ENCODE measurements around the gene CALCOCO2. TPM values are rescaled to one million over a fixed set of nuclear protein-coding genes. Genes with fewer than 3 reads are reported as not detected.

CALCOCO2 gene
- total RNA-seq, 2 donors from 2014 or later: 208 to 215 TPM

DNA sequence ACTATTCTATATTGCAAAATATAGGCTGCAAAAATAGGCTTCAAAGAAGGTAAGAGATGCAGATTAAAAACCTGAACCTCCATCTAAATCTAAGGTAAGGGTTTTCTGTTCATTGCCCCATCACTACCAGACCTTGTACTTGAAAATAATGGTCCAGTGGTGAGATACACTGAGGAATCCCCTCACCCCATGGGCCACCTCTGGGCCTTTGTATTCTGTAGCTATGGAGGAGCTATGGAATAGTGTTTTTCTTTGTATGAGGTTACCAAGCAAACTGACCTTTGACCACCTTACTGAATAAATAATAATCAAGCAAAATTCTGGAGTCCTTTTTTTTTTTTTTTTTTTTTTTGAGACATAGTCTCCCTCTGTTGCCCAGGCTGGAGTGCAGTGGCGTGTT lies 72.6 kb downstream of the CALCOCO2 start:
- intact Hi-C loops (cut with DNase I, micrococcal nuclease): no loop called here
- ATAC-seq: no peak

DNA sequence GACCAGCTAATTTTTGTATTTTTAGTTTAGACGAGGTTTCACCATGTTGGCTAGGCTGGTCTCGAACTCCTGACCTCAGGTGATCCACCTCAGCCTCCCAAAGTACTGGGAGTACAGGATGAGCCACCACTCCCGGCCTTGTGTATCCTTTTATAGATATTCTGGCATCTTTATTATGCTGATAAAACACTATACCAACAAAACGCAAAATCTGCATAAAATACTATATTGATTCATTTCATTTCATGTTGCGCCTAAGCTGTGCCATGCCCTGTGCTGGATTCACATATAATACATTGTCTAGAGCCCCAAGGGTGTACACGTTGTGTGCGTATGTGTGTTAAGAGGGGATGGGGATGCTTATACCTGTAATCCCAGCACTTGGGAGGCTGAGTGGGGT lies 73.6 kb downstream of the CALCOCO2 start:
- ATAC-seq (no peak), DNase-seq (no peak)
- intact Hi-C loops (cut with DNase I, micrococcal nuclease): no loop called here

More for the DNA sequence above, 72.6 kb downstream of the CALCOCO2 start:
- no peak for DNase-seq

DNA sequence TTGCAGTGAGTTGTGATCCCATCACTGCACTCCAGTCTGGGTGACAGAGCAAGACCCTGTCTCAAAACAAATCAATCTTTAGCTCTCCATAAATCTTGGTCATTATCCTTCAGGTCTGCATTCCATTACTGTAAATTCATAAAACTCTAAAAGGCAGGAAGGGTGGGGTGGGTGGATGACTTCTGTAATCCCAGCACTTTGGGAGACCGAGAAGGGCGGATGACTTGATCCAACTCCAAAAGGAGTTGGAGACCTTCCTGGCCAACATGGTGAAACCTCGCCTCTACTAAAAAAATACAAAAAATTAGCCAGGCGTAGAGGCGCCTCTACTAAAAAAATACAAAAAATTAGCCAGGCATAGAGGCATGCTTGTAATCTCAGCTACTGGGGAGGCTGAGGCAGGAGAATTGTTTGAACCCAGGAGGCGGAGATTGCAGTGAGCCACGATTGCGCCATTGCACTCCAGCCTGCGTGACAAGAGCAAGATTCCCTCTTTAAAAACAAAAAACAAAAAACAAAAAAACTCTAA lies 75.2 kb downstream of the CALCOCO2 start:
- intact Hi-C loops (cut with DNase I, micrococcal nuclease): no loop called here

DNA sequence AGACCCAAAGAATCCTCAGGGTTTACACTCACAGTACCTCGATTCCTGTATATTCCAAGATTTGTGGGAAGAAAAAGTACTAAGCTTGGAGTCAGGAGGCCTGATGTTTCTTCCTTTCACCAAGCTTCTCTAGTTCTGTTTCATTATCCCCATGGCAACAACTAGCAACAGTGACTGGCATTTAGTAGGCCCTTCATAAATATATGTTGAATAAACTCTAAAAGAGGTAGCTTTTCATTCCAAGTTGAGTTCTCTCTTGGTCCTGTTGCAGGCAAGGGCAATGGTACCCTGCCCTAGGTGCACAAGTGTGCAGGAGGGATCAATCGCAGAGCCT lies 76.8 kb downstream of the CALCOCO2 start:
- ATAC-seq: peak; percentile 0

More for the DNA sequence above, 75.2 kb downstream of the CALCOCO2 start:
- DNase-seq: no peak
- no peak for ATAC-seq

DNA sequence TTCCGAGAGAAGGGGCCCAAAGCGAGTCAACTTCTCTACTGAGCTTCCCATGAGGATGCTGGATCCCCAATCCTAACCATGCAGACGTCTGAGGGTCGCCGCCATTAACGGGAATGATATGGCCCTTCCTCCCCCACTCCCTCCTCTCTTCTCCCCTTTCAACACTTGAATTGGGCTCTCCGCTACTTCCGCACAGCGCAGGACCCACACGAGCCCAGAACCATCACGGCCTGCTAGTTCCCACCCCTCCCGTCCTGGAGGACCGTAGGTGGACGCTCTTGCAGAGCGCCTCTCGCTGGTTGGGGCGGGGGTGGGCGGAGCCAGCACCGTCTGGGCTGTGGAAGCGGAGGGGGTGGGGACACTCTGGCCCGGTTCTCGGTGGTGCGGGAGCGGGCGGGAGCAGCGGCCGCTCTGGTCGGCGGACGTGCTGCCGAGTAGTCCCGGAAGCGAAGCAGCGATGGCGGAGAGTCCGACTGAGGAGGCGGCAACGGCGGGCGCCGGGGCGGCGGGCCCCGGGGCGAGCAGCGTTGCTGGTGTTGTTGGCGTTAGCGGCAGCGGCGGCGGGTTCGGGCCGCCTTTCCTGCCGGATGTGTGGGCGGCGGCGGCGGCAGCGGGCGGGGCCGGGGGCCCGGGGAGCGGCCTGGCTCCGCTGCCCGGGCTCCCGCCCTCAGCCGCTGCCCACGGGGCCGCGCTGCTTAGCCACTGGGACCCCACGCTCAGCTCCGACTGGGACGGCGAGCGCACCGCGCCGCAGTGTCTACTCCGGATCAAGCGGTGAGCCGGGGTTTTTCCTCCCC lies 77.4 kb downstream of the CALCOCO2 start, which contains the start of gene UBE2Z:
TSS of gene UBE2Z (plus strand) at position 361 of the 797 bp plus-strand sequence. CDS start at position 458, 97 bp downstream.
- peak; percentile 93 to 94 for DNase-seq
- peak; percentile 97 for ATAC-seq
- intact Hi-C loops (cut with DNase I, micrococcal nuclease): no loop called here

More for the DNA sequence above, 76.8 kb downstream of the CALCOCO2 start:
- DNase-seq: no peak
- intact Hi-C loops (cut with DNase I, micrococcal nuclease): no loop called here

DNA sequence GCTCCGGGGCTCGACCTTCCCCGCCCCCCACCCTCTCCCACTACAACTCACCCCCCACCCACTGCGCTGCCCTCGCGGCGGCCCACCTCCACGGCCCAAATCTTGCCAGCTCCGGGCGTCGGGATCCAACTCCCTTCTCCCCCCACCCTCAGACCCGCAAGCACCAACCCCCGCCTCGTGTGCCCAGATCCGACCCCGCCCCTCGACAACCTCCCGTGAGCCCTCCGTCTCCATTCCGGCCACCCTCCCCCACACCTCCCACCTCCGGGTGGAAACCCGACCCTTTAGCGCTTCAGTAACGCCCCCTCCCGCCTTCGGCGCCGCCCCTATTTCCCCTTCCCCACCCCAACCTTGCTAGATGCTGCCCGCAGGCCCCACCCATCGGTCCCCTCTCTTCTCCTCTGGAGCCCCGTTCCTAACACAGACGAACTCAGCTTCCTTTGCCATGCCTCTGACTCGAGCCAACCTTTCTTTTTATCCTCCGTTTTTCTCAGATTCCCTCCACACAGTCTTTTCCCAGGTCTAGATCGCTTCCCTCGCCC lies 78.1 kb downstream of the CALCOCO2 start:
- DNase-seq: peak; percentile 85
- intact Hi-C loops (cut with DNase I, micrococcal nuclease): no loop called here
- peak; percentile 22 for ATAC-seq

DNA sequence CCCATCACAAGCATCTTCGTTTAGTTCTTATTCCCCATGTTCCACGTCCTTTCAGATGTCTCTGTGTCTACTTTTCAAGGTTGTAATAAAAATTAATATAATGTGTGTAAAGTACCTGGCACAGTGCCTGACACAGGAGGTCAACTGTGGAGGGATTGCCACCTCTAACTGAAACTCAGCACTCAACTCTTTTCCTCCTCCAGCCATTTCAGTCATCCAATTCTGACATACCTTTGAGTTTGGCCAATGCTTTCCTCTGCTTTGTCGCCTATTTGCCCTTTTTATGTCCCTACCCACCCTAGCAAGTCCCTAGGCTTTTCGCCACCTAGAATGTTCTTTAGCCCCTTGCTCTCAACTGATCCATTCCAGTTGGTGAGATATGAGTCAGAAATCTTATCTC lies 78.9 kb downstream of the CALCOCO2 start:
- intact Hi-C loops (cut with DNase I, micrococcal nuclease): no loop called here
- no peak for DNase-seq
- ATAC-seq: no peak

DNA sequence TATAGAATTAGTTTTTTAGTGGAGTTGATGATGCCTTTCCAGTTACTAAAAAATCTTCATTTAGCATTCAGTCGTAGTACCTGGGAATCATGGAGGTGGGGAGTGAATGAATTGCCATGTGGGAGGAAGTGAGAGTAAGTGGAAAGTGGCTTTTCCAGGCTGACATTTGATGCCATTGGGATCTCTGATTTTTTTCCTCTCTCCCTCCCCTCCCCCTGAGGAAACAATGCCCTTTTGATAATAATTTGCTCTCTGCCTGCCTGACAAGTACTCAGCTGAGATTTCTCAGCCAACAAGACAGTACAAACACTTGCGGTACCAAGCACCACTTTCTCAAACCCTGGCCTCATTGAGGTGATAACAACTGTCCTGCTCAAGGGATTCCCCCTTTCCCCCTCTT lies 79.5 kb downstream of the CALCOCO2 start:
- ATAC-seq (no peak), DNase-seq (no peak)
- intact Hi-C loops (cut with DNase I, micrococcal nuclease): no loop called here

DNA sequence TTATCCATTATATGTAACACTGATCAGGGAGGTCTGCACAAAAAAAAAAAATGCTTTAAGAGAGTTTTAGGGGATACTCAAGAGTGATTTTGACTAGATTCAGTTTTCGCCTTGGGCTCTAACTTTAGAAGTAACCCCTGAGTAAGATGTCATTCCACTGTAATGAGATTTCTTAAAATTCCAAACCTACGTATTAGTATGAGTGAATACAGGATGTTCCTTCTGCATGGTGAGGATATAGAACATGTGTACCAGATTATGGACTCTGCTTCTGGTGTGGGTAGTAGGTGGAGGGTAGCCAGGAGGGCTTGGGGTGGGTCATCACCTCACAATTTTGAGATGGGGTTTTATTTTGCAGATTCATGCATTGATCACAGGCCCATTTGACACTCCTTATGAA lies 81.6 kb downstream of the CALCOCO2 start:
- no peak for ATAC-seq
- intact Hi-C loops (cut with DNase I, micrococcal nuclease): no loop called here

More for the DNA sequence above, 81.6 kb downstream of the CALCOCO2 start:
- DNase-seq: no peak

Other genes starting within 250 kb of the CALCOCO2 start
- gene HOXB3, start 240.8 kb upstream of the CALCOCO2 start, total RNA-seq: 10 to 100 TPM; 35.8 to 41.9 TPM
- 10 to 100 TPM; 14.5 to 16.4 TPM for gene HOXB5, start 237.3 kb upstream of the CALCOCO2 start, total RNA-seq
- gene HOXB6, start 226.0 kb upstream of the CALCOCO2 start, total RNA-seq: 10 to 100 TPM; 39.3 to 43.3 TPM
- gene HOXB7, start 220.0 kb upstream of the CALCOCO2 start, total RNA-seq: 10 to 100 TPM; 26.6 to 30.2 TPM
- 1 to 10 TPM; 6.3 TPM for gene HOXB8, start 215.7 kb upstream of the CALCOCO2 start, total RNA-seq
- 10 to 100 TPM; 35.9 to 59.2 TPM for gene HOXB9, start 204.7 kb upstream of the CALCOCO2 start, total RNA-seq
- gene PRAC1, start 108.5 kb upstream of the CALCOCO2 start, total RNA-seq: 100 to 1,000 TPM; 200 to 261 TPM
- 10 to 100 TPM; 10.1 to 11.7 TPM for gene PRAC2, start 107.8 kb upstream of the CALCOCO2 start, total RNA-seq
- gene HOXB13, start 102.3 kb upstream of the CALCOCO2 start, total RNA-seq: 10 to 100 TPM; 39.4 to 88.0 TPM
- 10 to 100 TPM in 1 of 2 donors, 1 to 10 TPM in 1; 4.9 to 14.3 TPM for gene TTLL6, start 13.8 kb upstream of the CALCOCO2 start, total RNA-seq
- 100 to 1,000 TPM; 180 to 246 TPM for gene ATP5MC1, start 61.8 kb downstream of the CALCOCO2 start, total RNA-seq
- 10 to 100 TPM; 65.7 to 65.8 TPM for gene UBE2Z, start 77.4 kb downstream of the CALCOCO2 start, total RNA-seq
- gene SNF8, start 113.8 kb downstream of the CALCOCO2 start, total RNA-seq: 100 to 1,000 TPM; 101 to 123 TPM
- not detected for gene GIP, start 137.6 kb downstream of the CALCOCO2 start, total RNA-seq
- gene IGF2BP1, start 166.3 kb downstream of the CALCOCO2 start, total RNA-seq: under 1 TPM in 1 of 2 donors, not detected in 1; 0.40 TPM

All from left colon (tissue), 2 donors.